ENCODE measurements around the gene PARK7. TPM values are rescaled to one million over a fixed set of nuclear protein-coding genes. Genes with fewer than 3 reads are reported as not detected.

The PARK7 gene
- total and polyA plus RNA-seq, 4 donors, result 140 to 392 (median 267) TPM

- ATAC-seq (ENCODE audit: insufficient read depth, low FRiP score) (no peak), DNase-seq (peak; percentile 70 to 92 (median 86))
- Histone ChIP-seq H3K36me3 (ENCODE audit: control insufficient read depth in 4 of 4, insufficient read depth in 4 of 4, low read length in 4 of 4) (peaks cover 7 to 24% (median 18%) of the 10 kb centered on the region in 4 donors), H3K27ac (ENCODE audit: low read depth in 1 of 2, low read length in 1 of 2) (no peak overlapping the region), H3K9ac (ENCODE audit: insufficient read depth in 1 of 2, low read length in 2 of 2) (no peak overlapping the region), H3K9me3 (ENCODE audit: control insufficient read depth in 4 of 4, insufficient read depth in 3 of 4, low read length in 3 of 4) (no peaks in the 10 kb centered on the region), H3K4me1 (ENCODE audit: control insufficient read depth in 5 of 5, insufficient read depth in 5 of 5, low read length in 5 of 5) (peaks cover 1 to 34% (median 18%) of the 10 kb centered on the region in 5 donors), H3K4me3 (no peak overlapping the region), H3K27me3 (ENCODE audit: control insufficient read depth in 3 of 3, insufficient read depth in 3 of 3, low read length in 2 of 3) (no peaks in the 10 kb centered on the region)
- no peak for TF ChIP-seq CTCF (IDR thresholded peaks at IDR 0.05; ENCODE audit: control extremely low read depth, extremely low read depth)
- WGBS, 2 donors, result 43 to 52% methylated on average over 2 of the region's 2 CpGs
Observed at GRCh38 chr1:8015809-8016165, 54.3 kb downstream of the PARK7 start.

- TF ChIP-seq CTCF (IDR thresholded peaks at IDR 0.05; ENCODE audit: control extremely low read depth, extremely low read depth), result no peak
- no peaks in the 10 kb centered on the region for H3K9me3 ChIP-seq (ENCODE audit: control insufficient read depth in 4 of 4, insufficient read depth in 3 of 4, low read length in 3 of 4)
- H3K4me1 ChIP-seq (ENCODE audit: control insufficient read depth in 5 of 5, insufficient read depth in 5 of 5, low read length in 5 of 5), result peaks cover 1 to 34% (median 18%) of the 10 kb centered on the region in 5 donors
- ATAC-seq (ENCODE audit: insufficient read depth, low FRiP score) (no peak), DNase-seq (peak in 2 of 3 donors; percentile 33 to 54)
- WGBS, 2 donors, result 30 to 35% methylated on average over 4 of the region's 4 CpGs
- no peak overlapping the region for H3K4me3 ChIP-seq
- peak overlapping the region in 1 of 2 donors; percentile 39 for H3K27ac ChIP-seq (ENCODE audit: low read depth in 1 of 2, low read length in 1 of 2)
- no peaks in the 10 kb centered on the region for H3K27me3 ChIP-seq (ENCODE audit: control insufficient read depth in 3 of 3, insufficient read depth in 3 of 3, low read length in 2 of 3)
- no peak overlapping the region for H3K9ac ChIP-seq (ENCODE audit: insufficient read depth in 1 of 2, low read length in 2 of 2)
- H3K36me3 ChIP-seq (ENCODE audit: control insufficient read depth in 4 of 4, insufficient read depth in 4 of 4, low read length in 4 of 4), result peaks cover 7 to 24% (median 15%) of the 10 kb centered on the region in 4 donors
Observed at GRCh38 chr1:8016210-8016894, 54.8 kb downstream of the PARK7 start.

- TF ChIP-seq CTCF (IDR thresholded peaks at IDR 0.05; ENCODE audit: control extremely low read depth, extremely low read depth), result no peak
- ATAC-seq (ENCODE audit: insufficient read depth, low FRiP score), result no peak
- no peaks in the 10 kb centered on the region for H3K9me3 ChIP-seq (ENCODE audit: control insufficient read depth in 4 of 4, insufficient read depth in 3 of 4, low read length in 3 of 4)
- no peak overlapping the region for H3K4me3 ChIP-seq
- DNase-seq, result no peak
- peaks cover 7 to 23% (median 15%) of the 10 kb centered on the region in 4 donors for H3K36me3 ChIP-seq (ENCODE audit: control insufficient read depth in 4 of 4, insufficient read depth in 4 of 4, low read length in 4 of 4)
- peak overlapping the region in 1 of 2 donors; percentile 39 for H3K27ac ChIP-seq (ENCODE audit: low read depth in 1 of 2, low read length in 1 of 2)
- no peaks in the 10 kb centered on the region for H3K27me3 ChIP-seq (ENCODE audit: control insufficient read depth in 3 of 3, insufficient read depth in 3 of 3, low read length in 2 of 3)
- no peak overlapping the region for H3K9ac ChIP-seq (ENCODE audit: insufficient read depth in 1 of 2, low read length in 2 of 2)
- peaks cover 3 to 34% (median 18%) of the 10 kb centered on the region in 5 donors for H3K4me1 ChIP-seq (ENCODE audit: control insufficient read depth in 5 of 5, insufficient read depth in 5 of 5, low read length in 5 of 5)
Observed at GRCh38 chr1:8016895-8017241, 55.4 kb downstream of the PARK7 start.

All from lung (tissue), 12 donors.